Astrocyte (in vitro differentiated cells and primary cell): ENCODE measurements around the gene RNASE11.

Experiments
- EZH2 ChIP-seq: IDR thresholded peaks from 2 replicates; pipeline ENCODE4 v1.6.1; 2012; ENCODE audit warnings: mild to moderate bottlenecking, low read length, inconsistent platforms; ENCODE audit not compliant: insufficient read depth
- TF ChIP-seq, protein P1 (sequence below): IDR thresholded peaks from 2 replicates; pipeline ENCODE4 v1.5.1; 2011; ENCODE audit warnings: low read depth, mild to moderate bottlenecking, inconsistent platforms, low read length, moderate library complexity; ENCODE audit not compliant: insufficient read depth

DNA sequence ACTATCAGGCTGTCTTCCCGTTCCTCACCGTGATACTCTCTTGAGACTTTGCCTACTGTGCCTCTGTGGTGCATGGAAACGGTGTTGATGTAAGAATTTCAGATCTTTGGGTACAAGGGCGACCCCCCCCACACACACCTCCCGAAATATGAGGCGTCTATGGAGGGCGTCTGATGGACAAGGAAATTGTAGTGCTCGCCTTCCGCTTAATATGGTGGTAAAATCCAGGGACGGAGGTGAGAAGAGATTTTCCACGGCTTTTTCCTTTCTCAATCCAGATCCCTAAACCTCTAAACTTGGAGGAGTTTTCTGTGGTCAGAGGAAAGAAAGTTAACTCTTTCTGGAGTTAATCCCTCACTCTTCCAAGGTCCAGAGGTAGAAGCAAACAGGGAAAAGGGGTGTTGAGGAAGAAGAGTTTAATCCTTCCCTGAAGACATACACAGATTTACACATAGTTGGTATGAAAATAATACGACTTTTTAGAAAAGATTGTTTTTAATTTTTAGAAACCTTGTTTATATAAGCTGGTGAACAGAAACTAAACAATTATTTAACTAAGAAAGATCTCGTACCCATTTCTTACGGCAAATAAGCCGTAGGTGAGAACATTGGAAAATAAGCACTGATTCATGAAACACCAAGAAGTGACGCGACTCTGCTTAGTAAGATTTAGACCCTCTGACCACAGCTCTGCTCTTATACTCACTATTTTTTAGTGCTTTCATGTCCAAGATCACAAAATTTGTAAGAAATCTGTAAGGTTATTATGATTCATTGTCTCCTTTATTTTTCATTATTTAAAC lies 26.4 kb upstream of the RNASE11 start:
- TF ChIP-seq, protein P1, sequence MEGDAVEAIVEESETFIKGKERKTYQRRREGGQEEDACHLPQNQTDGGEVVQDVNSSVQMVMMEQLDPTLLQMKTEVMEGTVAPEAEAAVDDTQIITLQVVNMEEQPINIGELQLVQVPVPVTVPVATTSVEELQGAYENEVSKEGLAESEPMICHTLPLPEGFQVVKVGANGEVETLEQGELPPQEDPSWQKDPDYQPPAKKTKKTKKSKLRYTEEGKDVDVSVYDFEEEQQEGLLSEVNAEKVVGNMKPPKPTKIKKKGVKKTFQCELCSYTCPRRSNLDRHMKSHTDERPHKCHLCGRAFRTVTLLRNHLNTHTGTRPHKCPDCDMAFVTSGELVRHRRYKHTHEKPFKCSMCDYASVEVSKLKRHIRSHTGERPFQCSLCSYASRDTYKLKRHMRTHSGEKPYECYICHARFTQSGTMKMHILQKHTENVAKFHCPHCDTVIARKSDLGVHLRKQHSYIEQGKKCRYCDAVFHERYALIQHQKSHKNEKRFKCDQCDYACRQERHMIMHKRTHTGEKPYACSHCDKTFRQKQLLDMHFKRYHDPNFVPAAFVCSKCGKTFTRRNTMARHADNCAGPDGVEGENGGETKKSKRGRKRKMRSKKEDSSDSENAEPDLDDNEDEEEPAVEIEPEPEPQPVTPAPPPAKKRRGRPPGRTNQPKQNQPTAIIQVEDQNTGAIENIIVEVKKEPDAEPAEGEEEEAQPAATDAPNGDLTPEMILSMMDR: no peak
- no peak for TF ChIP-seq EZH2
